K562 (cell line): ENCODE data around the gene CELF4. TPM values are rescaled to one million over a fixed set of nuclear protein-coding genes. Genes with fewer than 3 reads are reported as not detected.
A peak's percentile ranks its signal among the peaks of the same experiment; 100 is the strongest.

Experiments used
- ATAC-seq: fragments of 200-7000 bp; cut with Tn5 transposase; 3 replicates; pipeline ENCODE4 v1.9.1; 2020; ENCODE audit warnings: moderate library complexity
- BruUV-seq: library from RNA; stranded (reverse); fragments of 400-500 nt; replicated peaks from 2 replicates; lab custom pipeline; 2021; lab: Mats Ljungman, UMichigan
- CTCF ChIA-PET: fragments of 300-600 bp; formaldehyde crosslinking; extraction: SDS; loops from one replicate; lab custom pipeline; 2021; ENCODE audit warnings: low intra/inter-chr PET ratio; lab: Yijun Ruan, JAX
- POLR2A ChIA-PET: fragments of 300-600, 350-650 bp; sonication (Branson Sonifier 250); formaldehyde crosslinking; extraction: SDS; loops from one replicate; lab custom pipeline; 2021; ENCODE audit warnings: antibody characterized with exemption, inconsistent platforms; lab: Yijun Ruan, JAX
- DNase-seq, 4 experiments: peaks; one replicate each; pipeline versions ENCODE4 v3.0.0 to v3.0.0-alpha.2; 2011 to 2018; ENCODE audit warnings: low spot score in 3 of 4, mixed read lengths in 3 of 4; ENCODE audit errors: extremely low read depth in 1 of 4
- FAIRE-seq: peaks from 2 replicates; lab custom pipeline; 2011; peaks lifted over from hg19 to GRCh38; lab: Jason Lieb, UNC
- H2AFZ ChIP-seq: 2 replicates; pipeline ENCODE4 v1.6.0; 2011; ENCODE audit warnings: low read depth, low read length, control low read depth, inconsistent platforms
- H3K27ac ChIP-seq: fragments of 200-600 bp; 3 replicates; pipeline ENCODE4 v1.8.0; 2011; ENCODE audit warnings: low read depth, mild to moderate bottlenecking, control low read depth, inconsistent platforms, low read length, moderate library complexity, mixed read lengths; ENCODE audit errors: extremely low read depth
- H3K27me3 ChIP-seq, 2 experiments: fragments of 300-600 bp in 1 of 2; 2 replicates in 1 of 2; 3 replicates in 1 of 2; pipeline versions ENCODE4 v1.6.0 to v1.8.0; 2011; ENCODE audit warnings: inconsistent platforms in 2 of 2, low read length in 2 of 2, mild to moderate bottlenecking in 1 of 2, mixed read lengths in 1 of 2, moderate library complexity in 1 of 2; ENCODE audit not compliant: control insufficient read depth in 2 of 2, insufficient read depth in 2 of 2
- H3K36me3 ChIP-seq: fragments of 300-600 bp; 3 replicates; pipeline ENCODE4 v1.8.0; 2011; ENCODE audit warnings: mild to moderate bottlenecking, low read length, inconsistent platforms; ENCODE audit not compliant: control insufficient read depth, insufficient read depth
- H3K4me1 ChIP-seq, 2 experiments: fragments of 200-600 bp in 1 of 2; replicated peaks in 1 of 2; 2 replicates in 1 of 2; 3 replicates in 1 of 2; pipeline versions ENCODE4 v1.5.1 to v1.8.0; 2011; ENCODE audit warnings: inconsistent platforms in 2 of 2, low read length in 2 of 2, mild to moderate bottlenecking in 1 of 2, mixed read lengths in 1 of 2, moderate library complexity in 1 of 2; ENCODE audit not compliant: control insufficient read depth in 2 of 2, insufficient read depth in 2 of 2
- H3K4me2 ChIP-seq: 2 replicates; pipeline ENCODE4 v1.6.1; 2011; ENCODE audit warnings: low read length, control low read depth, inconsistent platforms, mixed read lengths; ENCODE audit not compliant: insufficient read depth
- H3K4me3 ChIP-seq: fragments of 200-600 bp; sonication (generic), shearing (Covaris generic); 2 replicates; pipeline ENCODE4 v1.5.1; 2016; ENCODE audit warnings: control low read depth, inconsistent platforms
- H3K79me2 ChIP-seq: fragments of 200-600 bp; 3 replicates; pipeline ENCODE4 v1.8.0; 2011; ENCODE audit warnings: low read length, inconsistent platforms; ENCODE audit not compliant: control insufficient read depth, insufficient read depth
- H3K9ac ChIP-seq, 2 experiments: 2 replicates each; pipeline versions ENCODE4 v1.6.0 to v1.6.1; 2011; ENCODE audit warnings: low read depth in 2 of 2, low read length in 2 of 2, control low read depth in 1 of 2, inconsistent platforms in 1 of 2, mild to moderate bottlenecking in 1 of 2, mixed read lengths in 1 of 2; ENCODE audit not compliant: insufficient read depth in 1 of 2
- H3K9me1 ChIP-seq: one replicate; pipeline ENCODE4 v1.6.0; 2011; ENCODE audit warnings: inconsistent platforms, mild to moderate bottlenecking, low read length, moderate library complexity; ENCODE audit not compliant: control insufficient read depth, insufficient read depth
- H3K9me3 ChIP-seq: replicated peaks from 2 replicates; pipeline ENCODE4 v1.5.1; 2011; ENCODE audit warnings: low read depth, low read length, inconsistent platforms; ENCODE audit not compliant: control insufficient read depth, insufficient read depth
- H4K20me1 ChIP-seq: replicated peaks from 2 replicates; pipeline ENCODE4 v1.6.1; 2011; ENCODE audit warnings: low read length, inconsistent platforms, mixed read lengths; ENCODE audit not compliant: control insufficient read depth, insufficient read depth
- CBX5 ChIP-seq: IDR thresholded peaks from 2 replicates; pipeline ENCODE4 v1.6.1; 2014; ENCODE audit warnings: low read depth, borderline replicate concordance
- CREBBP ChIP-seq: IDR thresholded peaks from one replicate; pipeline ENCODE4 v1.6.1; 2012; ENCODE audit warnings: low read depth, mild to moderate bottlenecking, control low read depth, inconsistent platforms, low read length
- CTCF ChIP-seq, 3 experiments: IDR thresholded peaks in 2 of 3; conservative IDR thresholded peaks in 1 of 3; 2 replicates each; pipeline ENCODE4 v1.5.1; 2011 to 2012; ENCODE audit warnings: low read length in 3 of 3, mild to moderate bottlenecking in 3 of 3, control low read depth in 2 of 3, improper control_type of control experiment in 1 of 3, inconsistent platforms in 1 of 3, low read depth in 1 of 3, mixed read lengths in 1 of 3, moderate library complexity in 1 of 3; ENCODE audit not compliant: insufficient read depth in 2 of 3
- DDX20 ChIP-seq: fragments of 450-650 bp; IDR thresholded peaks from 2 replicates; pipeline ENCODE4 v1.6.1; 2016; ENCODE audit warnings: missing genetic modification characterization, low read depth, mild to moderate bottlenecking, missing compliant biosample characterization, moderate library complexity
- MXI1 ChIP-seq: IDR thresholded peaks from 2 replicates; pipeline ENCODE4 v1.6.1; 2011; ENCODE audit warnings: low read depth, mild to moderate bottlenecking, improper control_type of control experiment, low read length
- MYNN ChIP-seq, 2 experiments: sonication (generic); formaldehyde crosslinking in 1 of 2; IDR thresholded peaks; 2 replicates each; pipeline versions ENCODE4 v1.5.0 to v1.6.1; 2016 to 2020; ENCODE audit warnings: antibody characterized with exemption in 1 of 2, missing genetic modification reagents in 1 of 2
- NCOA2 ChIP-seq, 2 experiments: fragments of 450-650 bp; IDR thresholded peaks; 2 replicates each; pipeline ENCODE4 v1.6.1; 2018; ENCODE audit warnings: mild to moderate bottlenecking in 2 of 2, moderate library complexity in 1 of 2; ENCODE audit not compliant: partially characterized antibody in 2 of 2
- PHB ChIP-seq: fragments of 250-450 bp; sonication (Bioruptor Pico); IDR thresholded peaks from 2 replicates; pipeline ENCODE4 v1.5.0; 2021
- RBM17 ChIP-seq: fragments of 200-400 bp; formaldehyde crosslinking; IDR thresholded peaks from 2 replicates; pipeline ENCODE4 v1.6.1; 2017; ENCODE audit warnings: low read depth, mild to moderate bottlenecking, low read length, borderline replicate concordance
- RBM22 ChIP-seq: fragments of 200-400 bp; formaldehyde crosslinking; IDR thresholded peaks from 2 replicates; pipeline ENCODE4 v1.6.1; 2018; ENCODE audit warnings: low read length, low read depth; ENCODE audit not compliant: poor library complexity, severe bottlenecking
- RUNX1 ChIP-seq: sonication (generic); IDR thresholded peaks from 2 replicates; pipeline ENCODE4 v1.6.1; 2016; ENCODE audit warnings: antibody characterized with exemption, low read depth
- SPI1 ChIP-seq: IDR thresholded peaks from 2 replicates; pipeline ENCODE4 v1.6.1; 2011; ENCODE audit warnings: low read depth, low read length, control low read depth, borderline replicate concordance
- TAF9B ChIP-seq: fragments of 450-650 bp; IDR thresholded peaks from 2 replicates; pipeline ENCODE4 v1.6.1; 2018; ENCODE audit warnings: mild to moderate bottlenecking; ENCODE audit not compliant: partially characterized antibody
- TCFL5 ChIP-seq: fragments of 250-450 bp; sonication (Bioruptor Pico); conservative IDR thresholded peaks from 2 replicates; pipeline ENCODE4 v1.6.1; 2021; ENCODE audit warnings: mild to moderate bottlenecking, moderate library complexity, matching md5 sums
- UBTF ChIP-seq, 2 experiments: IDR thresholded peaks; 2 replicates each; pipeline ENCODE4 v1.6.1; 2012; ENCODE audit warnings: improper control_type of control experiment in 2 of 2, low read depth in 2 of 2, low read length in 2 of 2, borderline replicate concordance in 1 of 2
- ZNF41 ChIP-seq: fragments of 250-450 bp; sonication (Bioruptor Pico); conservative IDR thresholded peaks from 2 replicates; pipeline ENCODE4 v1.4.0; 2020; ENCODE audit warnings: mild to moderate bottlenecking
- WGBS: fragments of 100-300 bp; shearing (Covaris generic); methylation state at CpG from one replicate; pipeline ENCODE4 v1.1.6; 2016; ENCODE audit warnings: low coverage, mixed read lengths; ENCODE audit not compliant: insufficient coverage; ENCODE audit errors: missing lambda C conversion rate; 5-methylcytosine and 5-hydroxymethylcytosine counted together
- in situ Hi-C: fragments of 300-500 bp; cut with MboI; formaldehyde crosslinking; loops from 4 replicates; pipeline ENCODE4 v1.15.0; 2018; ENCODE audit warnings: inconsistent platforms, mixed read lengths
- intact Hi-C: fragments of 100-400 bp; cut with micrococcal nuclease; formaldehyde crosslinking; loops from 2 replicates; pipeline ENCODE4 v1.14.2; 2022
- polyA plus RNA-seq, 8 experiments: library from polyadenylated mRNA; depleted of rRNA in 4 of 8; stranded (reverse) in 5 of 8; unstranded in 3 of 8; fragments of >200 nt; fragmentation: Nextera tagmentation in 2 of 8; fragmentation: Illumina TruSeq in 1 of 8; extraction: Ambion mirVana in 2 of 8; extraction: Trizol in 1 of 8; gene quantifications; 2 replicates each; pipeline versions ENCODE4 v1.2.1 to v1.2.3, GENCODE V29; 2011 to 2014; ENCODE audit warnings: inconsistent platforms in 1 of 8, missing spikeins in 1 of 8
- total RNA-seq, 7 experiments: library from RNA; depleted of rRNA in 6 of 7; stranded (reverse); fragments of >200 nt in 6 of 7; fragmentation: Illumina TruSeq in 2 of 7; extraction: Trizol in 2 of 7; gene quantifications; 2 replicates each; pipeline versions ENCODE4 v1.2.1 to v1.2.3, GENCODE V29; 2011 to 2021; ENCODE audit warnings: low replicate concordance in 1 of 7

Gene CELF4
- total and polyA plus RNA-seq, 9 of the 15 experiments (the other 6 are each of a cell fraction or from before 2014, with no cell fraction given): 0.04 to 0.24 (median 0.07) TPM; not detected in 3

DNA sequence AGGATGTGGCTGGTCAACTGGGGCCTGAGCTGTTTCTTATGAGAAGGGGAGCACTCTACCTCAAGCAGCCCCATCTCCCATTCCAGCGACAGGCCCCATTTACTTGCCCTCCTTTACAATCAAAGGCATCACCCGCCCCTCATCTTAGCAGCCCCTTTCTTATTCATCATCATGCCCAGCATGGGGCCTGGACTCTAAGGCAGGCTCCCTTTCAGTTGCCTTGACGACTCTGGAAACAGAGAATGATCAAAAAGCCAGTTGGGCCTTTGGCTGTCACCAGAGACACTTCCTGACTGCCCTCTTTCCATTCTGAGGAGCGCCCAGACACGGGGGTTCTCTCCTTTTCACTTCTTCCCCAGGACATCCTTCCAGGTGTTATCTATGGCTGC is 11.2 kb downstream of the CELF4 start (continued):
- no peak for TF ChIP-seq MYNN (IDR thresholded peaks at IDR 0.05)
- no peak for TF ChIP-seq MYNN (CRISPR knock-in tag; IDR thresholded peaks at IDR 0.05)
- no peak for TF ChIP-seq MXI1
- TF ChIP-seq RBM22: no peak
- no peak for TF ChIP-seq NCOA2 (IDR thresholded peaks at IDR 0.05; ENCODE audit: partially characterized antibody in 2 of 2)

GRCh38 chr18:37553633-37554398 is 11.8 kb downstream of the CELF4 start:
- Histone ChIP-seq H3K9me1 (no peaks in the 10 kb centered on the region), H3K4me3 (no peak overlapping the region), H4K20me1 (no peaks in the 10 kb centered on the region), H3K4me1 (no peaks in the 10 kb centered on the region), H3K9me3 (no peaks in the 10 kb centered on the region), H3K4me2 (no peak overlapping the region), H3K36me3 (no peaks in the 10 kb centered on the region), H3K27ac (no peak overlapping the region), H3K27me3 (no peaks in the 10 kb centered on the region), H2AFZ (no peak overlapping the region), H3K79me2 (no peaks in the 10 kb centered on the region), H3K9ac (no peak overlapping the region)
- ATAC-seq (peak; percentile 83), FAIRE-seq (no peak), DNase-seq (peak in 3 of 4 experiments; percentile 20 to 37 (median 20))
- WGBS: 5% methylated on average over 18 of the region's 18 CpGs
- BruUV-seq: no TSS peak
- POLR2A ChIA-PET: no interaction called here
- CTCF ChIA-PET: interaction anchor here (0.6 kb wide), 1 partner anchor 8 kb away, joined by 3 read pairs; no protein-coding TSS in a partner anchor
- intact Hi-C loops (no loop called here), in situ Hi-C loops (no loop called here)
- TF ChIP-seq UBTF (IDR thresholded peaks at IDR 0.05; ENCODE audit: borderline replicate concordance in 1 of 2, low read depth in 2 of 2, low read length in 2 of 2) (no peak), RBM17 (no peak), TAF9B (no peak), PHB (no peak), DDX20 (tag) (no peak), TCFL5 (no peak), CBX5 (no peak), RUNX1 (no peak), CREBBP (no peak), CTCF (IDR thresholded peaks at IDR 0.05 in 2 of 3, conservative IDR thresholded peaks at IDR 0.05 in 1 of 3; ENCODE audit: insufficient read depth in 2 of 3, low read depth in 1 of 3, low read length in 3 of 3) (peak; percentile 15 to 52 (median 41); a peak in 4 of 6 replicates), ZNF41 (no peak), SPI1 (peak; percentile 53; the same call in 1 of the 2 replicates)
